ENCODE measurements around the gene TMEM106A. TPM values are rescaled to one million over a fixed set of nuclear protein-coding genes. Genes with fewer than 3 reads are reported as not detected.
"Not testable (repeated sequence)": the region's sequence is repeated elsewhere in the genome, so short reads cannot be mapped to it uniquely, and the experiment has no call there.

The TMEM106A gene
- total RNA-seq, 2 experiments from 2014 or later, result 12.9 to 13.8 TPM

GRCh38 chr17:43240596-43241352 is 29.1 kb downstream of the TMEM106A start:
- H3K36me3 Mint-ChIP-seq (ENCODE audit: low read depth); POLR2A ChIA-PET; H3K27me3 Mint-ChIP-seq; CTCF ChIA-PET; H3K27ac Mint-ChIP-seq; H3K9me3 Mint-ChIP-seq; H3K4me1 Mint-ChIP-seq; DNase-seq; H3K4me3 Mint-ChIP-seq: not testable (repeated sequence)

DNA sequence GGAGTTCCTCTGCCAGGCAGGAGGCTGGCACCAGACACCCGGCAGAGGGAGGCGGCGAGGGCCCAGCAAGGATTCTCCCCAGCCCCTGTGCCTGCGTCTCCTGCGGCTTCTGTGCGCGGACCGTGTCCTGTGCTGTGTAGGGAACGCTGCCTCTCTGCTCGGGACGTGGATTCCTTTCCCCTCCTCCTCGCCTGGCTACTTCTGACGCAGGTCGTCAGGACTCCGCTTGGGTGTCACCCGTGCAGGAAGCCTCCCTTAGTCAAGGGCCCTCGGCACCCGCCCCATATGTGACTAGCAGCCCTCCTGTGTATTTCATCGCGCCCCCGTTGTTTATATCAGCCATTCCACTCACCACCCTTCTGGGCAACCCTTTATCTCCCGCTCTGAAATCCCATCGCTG is 34.8 kb downstream of the TMEM106A start:
- H3K27me3 Mint-ChIP-seq; POLR2A ChIA-PET; H3K27ac Mint-ChIP-seq; H3K4me1 Mint-ChIP-seq; CTCF ChIA-PET; H3K36me3 Mint-ChIP-seq (ENCODE audit: low read depth); H3K9me3 Mint-ChIP-seq; H3K4me3 Mint-ChIP-seq; DNase-seq: not testable (repeated sequence)

Other genes with a start within 250 kb of the TMEM106A start
- gene AARSD1, start 247.4 kb upstream of the TMEM106A start, total RNA-seq, result 10 to 100 TPM; 27.9 to 28.5 TPM
- gene PTGES3L, start 231.8 kb upstream of the TMEM106A start, total RNA-seq, result under 1 TPM; 0.40 to 0.65 TPM
- gene RUNDC1, start 231.3 kb upstream of the TMEM106A start, total RNA-seq, result 10 to 100 TPM; 17.1 to 17.3 TPM
- 100 to 1,000 TPM; 880 to 892 TPM for gene RPL27, start 213.5 kb upstream of the TMEM106A start, total RNA-seq
- 100 to 1,000 TPM; 149 to 154 TPM for gene IFI35, start 205.1 kb upstream of the TMEM106A start, total RNA-seq
- 10 to 100 TPM; 15.0 to 16.6 TPM for gene VAT1, start 189.5 kb upstream of the TMEM106A start, total RNA-seq
- not detected for gene RND2, start 186.6 kb upstream of the TMEM106A start, total RNA-seq
- gene BRCA1, start 86.5 kb upstream of the TMEM106A start, total RNA-seq, result 10 to 100 TPM; 62.5 to 66.5 TPM
- 10 to 100 TPM; 68.1 to 69.8 TPM for gene NBR1, start 40.7 kb upstream of the TMEM106A start, total RNA-seq
- gene CCDC200, start 16.7 kb downstream of the TMEM106A start, total RNA-seq, result under 1 TPM in 1 of 2 experiments, not detected in 1; 0.53 TPM
- 1,000 to 10,000 TPM; 6,842 to 7,042 TPM for gene RNU2-1, start 22.1 kb downstream of the TMEM106A start, total RNA-seq
- gene ARL4D, start 187.1 kb downstream of the TMEM106A start, total RNA-seq, result 1 to 10 TPM; 5.5 to 6.4 TPM